Heart right ventricle (tissue), 16 donors: Measurements from ENCODE around the gene OSBPL10. TPM values are rescaled to one million over a fixed set of nuclear protein-coding genes. Genes with fewer than 3 reads are reported as not detected.

Experiments
- ATAC-seq, 8 donors: fragments of 200-7000 bp; cut with Tn5 transposase; one replicate each; pipeline ENCODE4 v1.9.1; 2020; ENCODE audit warnings: mild to moderate bottlenecking in 8 of 8, moderate library complexity in 8 of 8, moderate number of reproducible peaks in 1 of 8
- DNase-seq, 2 donors: peaks; one replicate each; pipeline ENCODE4 v3.0.0-alpha.2; 2020
- H3K27ac ChIP-seq, 10 donors: fragments of 200-600 bp; sonication (generic) in 2 of 10; one replicate each; pipeline versions ENCODE4 v1.5.0 to v1.8.0; 2020 to 2022; ENCODE audit warnings: mild to moderate bottlenecking in 3 of 10
- H3K27me3 ChIP-seq, 7 donors: fragments of 200-600 bp; one replicate each; pipeline ENCODE4 v1.8.0; 2021 to 2022; ENCODE audit warnings: mild to moderate bottlenecking in 2 of 7
- H3K36me3 ChIP-seq, 9 donors: fragments of 200-600 bp; sonication (generic) in 1 of 9; one replicate each; pipeline versions ENCODE4 v1.5.0 to v1.8.0; 2020 to 2022; ENCODE audit warnings: mild to moderate bottlenecking in 2 of 9
- H3K4me1 ChIP-seq, 9 donors: fragments of 200-600 bp; sonication (generic) in 1 of 9; one replicate each; pipeline versions ENCODE4 v1.5.0 to v1.8.0; 2020 to 2022; ENCODE audit warnings: mild to moderate bottlenecking in 4 of 9
- H3K4me3 ChIP-seq, 10 donors: fragments of 200-600 bp; sonication (generic) in 2 of 10; one replicate each; pipeline versions ENCODE4 v1.5.0 to v1.8.0; 2020 to 2022; ENCODE audit warnings: mild to moderate bottlenecking in 7 of 10, moderate library complexity in 2 of 10
- H3K9me3 ChIP-seq, 11 donors: fragments of 200-600 bp in 10 of 11; sonication (generic) in 2 of 11; one replicate each; pipeline versions ENCODE4 v1.5.0 to v1.8.0; 2013 to 2022; ENCODE audit warnings: mild to moderate bottlenecking in 2 of 11, control low read depth in 1 of 11, moderate library complexity in 1 of 11
- CTCF ChIP-seq, 9 donors: fragments of 200-600 bp; sonication (generic) in 2 of 9; IDR thresholded peaks; one replicate each; pipeline versions ENCODE4 v1.5.0 to v1.8.0; 2021 to 2022; ENCODE audit warnings: antibody characterized with exemption in 9 of 9, mild to moderate bottlenecking in 5 of 9, moderate library complexity in 1 of 9
- WGBS, 2 donors: extraction: QIAGEN DNeasy Blood & Tissue Kit; methylation state at CpG; one replicate each; pipeline ENCODE4 v1.1.7; 2013; ENCODE audit warnings: inconsistent platforms in 1 of 2; 5-methylcytosine and 5-hydroxymethylcytosine counted together
- intact Hi-C, 10 donors: fragments of 100-400 bp; cut with DNase I; formaldehyde crosslinking; loops; one replicate each; pipeline versions ENCODE4 v1.11.1 to v1.14.2; 2022
- polyA plus RNA-seq, 2 donors: library from polyadenylated mRNA; stranded (reverse); fragments of 200-250 nt; gene quantifications; one replicate each; pipeline ENCODE4 v1.2.3, GENCODE V29; 2013
- total RNA-seq, 10 donors: library from RNA; stranded (reverse); fragmentation: NEBNext Ultra II Directional in 3 of 10; extraction: Animal tissue kit (Norgen Biotek cat#: 25700) in 3 of 10; gene quantifications; one replicate each; pipeline versions ENCODE4 v1.2.1 to v1.2.4, GENCODE V29; 2021 to 2023
- donor health status: Arrhythmogenic right ventricular cardiomyopathy.
- donor health status: ischemic (EF 13 %, LVEDD 7.1; RV severe dilation, severe dysfunction).
- donor health status: healthy with polysubstance abuse.
- donor health status: DM: no; HTN: yes; CAD: no.
- donor health status: DM: no; HTN: no; CAD: no.
- donor health status: ischemic (EF 25% LVEDD 6.9; RV normal size, moderate dysfunction).
- donor health status: ischemic (EF 25% LVEDD 5.7; RV mildly dilated, moderate dysfunction).
- donor health status: healthy.
- donor health status: DM: yes; HTN: yes; CAD: no.
- donor health status: Ischemic cardiomyopathy.
- donor health status: ischemic (EF 35%, LVEDD 5.7; RV mildly dilated, moderate dysfunction).
- donor health status: nonischemic (EF 11% LVEDD 7.7; RV severe dilation, severe dysfunction).
- donor health status: DM: yes; HTN: yes; CAD: no.
- donor health status: PGD.
- donor health status: ischemic (EF 29% LVEDD 5.4; RV normal size, mild dysfunction).
- donor health status: nonischemic (EF 23%, LVEDD 6.1; RV moderate dilation, normal function).

Gene OSBPL10
- total and polyA plus RNA-seq, 12 donors: 1.2 to 8.5 (median 4.1) TPM

DNA sequence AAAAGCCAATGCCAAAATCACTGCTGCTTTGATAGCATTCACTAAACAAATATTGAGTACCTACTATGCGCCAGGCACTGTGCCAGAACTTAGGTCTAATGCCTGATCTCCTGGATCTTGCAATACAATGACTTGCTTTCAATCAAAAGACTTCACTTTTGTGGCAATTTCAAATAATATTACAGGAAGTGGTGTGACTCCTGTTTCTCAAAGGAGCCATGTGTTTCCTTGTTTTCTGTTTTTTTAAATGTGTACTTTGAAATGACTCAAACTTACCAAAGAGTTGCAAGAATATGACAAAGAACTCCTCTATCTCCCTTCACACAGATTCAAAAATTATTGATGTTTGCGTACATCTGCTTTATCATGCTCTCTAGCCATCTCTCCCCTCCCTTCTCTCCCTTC lies 18.3 kb downstream of the OSBPL10 start:
- Histone ChIP-seq H3K27ac (peak overlapping the region in 1 of 10 donors; percentile 6), H3K36me3 (no peaks in the 10 kb centered on the region), H3K9me3 (no peaks in the 10 kb centered on the region), H3K4me3 (no peak overlapping the region), H3K27me3 (no peaks in the 10 kb centered on the region), H3K4me1 (peaks cover 3 to 48% (median 36%) of the 10 kb centered on the region in 9 donors)
- 74 to 76% methylated on average over 2 of the region's 2 CpGs for WGBS, 2 donors
- TF ChIP-seq CTCF (IDR thresholded peaks at IDR 0.05): no peak
- intact Hi-C loops: loop anchor here in 1 of 10 donors (10.0 kb wide), 1 partner anchor 428 kb away; the partner anchor contains the start of gene STT3B
- no peak for ATAC-seq
- no peak for DNase-seq

GRCh38 chr3:31960793-31961431 lies 20.1 kb downstream of the OSBPL10 start:
- WGBS, 2 donors: 58 to 66% methylated on average over 4 of the region's 4 CpGs
- peak overlapping the region in 6 of 10 donors; percentile 21 to 77 (median 72) for H3K27ac ChIP-seq
- no peak for TF ChIP-seq CTCF (IDR thresholded peaks at IDR 0.05)
- intact Hi-C loops: loop anchor here in 1 of 10 donors (10.0 kb wide), 1 partner anchor 426 kb away; the partner anchor contains the start of gene STT3B
- H3K36me3 ChIP-seq: no peaks in the 10 kb centered on the region
- no peak for DNase-seq
- no peak overlapping the region for H3K4me3 ChIP-seq
- peaks cover 0 to 4% (median under 1%) of the 10 kb centered on the region in 11 donors for H3K9me3 ChIP-seq
- H3K4me1 ChIP-seq: peaks cover 3 to 45% (median 32%) of the 10 kb centered on the region in 9 donors
- ATAC-seq: no peak
- no peaks in the 10 kb centered on the region for H3K27me3 ChIP-seq

- WGBS, 2 donors: 36 to 48% methylated on average over 7 of the region's 7 CpGs
- H3K4me3 ChIP-seq: peak overlapping the region in 8 of 10 donors; percentile 1 to 49 (median 40)
- intact Hi-C loops: loop anchor here in 1 of 10 donors (10.0 kb wide), 1 partner anchor 425 kb away; the partner anchor contains the start of gene STT3B
- no peaks in the 10 kb centered on the region for H3K27me3 ChIP-seq
- peaks cover 0 to 12% (median 7%) of the 10 kb centered on the region in 11 donors for H3K9me3 ChIP-seq
- TF ChIP-seq CTCF (IDR thresholded peaks at IDR 0.05): no peak
- no peaks in the 10 kb centered on the region for H3K36me3 ChIP-seq
- peak in 7 of 8 donors; percentile 21 to 76 (median 61) for ATAC-seq
- peaks cover 3 to 45% (median 32%) of the 10 kb centered on the region in 9 donors for H3K4me1 ChIP-seq
- peak overlapping the region; percentile 44 to 79 (median 72) for H3K27ac ChIP-seq
- no peak for DNase-seq
Observed at GRCh38 chr3:31959951-31960792, 20.9 kb downstream of the OSBPL10 start.

DNA sequence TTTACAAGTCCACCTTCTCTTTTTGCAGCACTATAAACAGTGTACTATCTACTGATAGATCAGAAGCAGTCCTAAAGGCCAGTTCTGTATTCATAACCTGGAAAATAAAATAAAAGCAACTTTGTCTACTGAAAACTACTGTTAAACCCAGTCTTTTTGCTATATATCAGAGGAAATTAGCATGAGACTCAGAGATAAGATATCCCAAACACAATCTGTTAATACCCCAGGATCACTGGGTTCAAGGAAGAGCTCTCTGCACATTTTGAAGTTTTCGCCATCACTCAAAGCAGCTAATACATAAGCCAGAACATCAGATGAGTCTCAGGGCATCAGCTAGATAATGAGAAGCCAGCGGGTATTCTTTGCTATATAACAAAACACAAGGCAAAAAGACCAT lies 21.8 kb downstream of the OSBPL10 start:
- intact Hi-C loops: no loop called here
- DNase-seq: no peak
- Histone ChIP-seq H3K27me3 (no peaks in the 10 kb centered on the region), H3K27ac (peak overlapping the region; percentile 12 to 79 (median 70)), H3K4me1 (peaks cover 3 to 45% (median 32%) of the 10 kb centered on the region in 9 donors), H3K9me3 (peaks cover 0 to 15% (median 7%) of the 10 kb centered on the region in 11 donors), H3K36me3 (no peaks in the 10 kb centered on the region), H3K4me3 (peak overlapping the region in 6 of 10 donors; percentile 1 to 49 (median 42))
- 71 to 80% methylated on average over 2 of the region's 2 CpGs for WGBS, 2 donors
- ATAC-seq: no peak
- no peak for TF ChIP-seq CTCF (IDR thresholded peaks at IDR 0.05)
